ENCODE results near the gene UTP14C.
"Not testable (repeated sequence)": the region's sequence is repeated elsewhere in the genome, so short reads cannot be mapped to it uniquely, and the experiment has no call there.

Gene UTP14C

DNA sequence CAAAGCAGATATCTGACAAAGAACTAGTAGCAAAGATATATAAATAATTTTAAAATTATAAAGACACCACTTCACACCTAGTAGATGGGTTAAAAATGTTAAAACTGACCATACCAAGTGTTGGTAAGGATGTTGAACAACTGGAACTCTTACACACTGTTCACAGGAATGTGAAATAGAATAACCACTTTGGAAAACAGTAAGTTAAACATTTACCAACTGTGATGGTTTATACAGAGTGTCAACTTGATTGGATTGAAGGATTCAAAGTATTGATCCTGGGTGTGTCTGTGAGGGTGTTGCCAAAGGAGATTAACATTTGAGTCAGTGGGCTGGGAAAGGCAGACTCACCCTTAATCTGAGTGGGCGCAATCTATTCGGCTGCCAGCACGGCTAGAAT lies 19.2 kb downstream of the UTP14C start:
- no peak for DNase-seq (ENCODE audit: low read depth, low spot score)

DNA sequence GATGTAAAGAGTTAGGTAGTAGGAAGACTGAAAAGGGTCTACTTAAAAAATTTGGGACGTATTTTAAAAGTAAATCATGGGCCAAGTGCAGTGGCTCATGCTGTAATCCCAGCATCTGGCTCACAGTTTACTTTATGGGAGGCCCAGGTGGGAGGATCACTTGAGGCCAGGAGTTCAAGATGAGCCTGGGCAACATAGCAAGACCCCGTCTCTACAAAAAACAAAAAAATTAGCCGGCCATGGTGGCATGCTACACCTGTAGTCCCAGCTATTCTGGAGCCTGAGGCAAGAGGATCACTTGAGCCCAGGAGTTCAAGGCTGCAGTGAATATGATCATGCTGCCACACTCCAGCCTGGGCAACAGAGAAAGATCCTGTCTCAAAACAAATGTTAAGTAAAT lies 23.0 kb downstream of the UTP14C start:
- DNase-seq (ENCODE audit: low read depth, low spot score): no peak

- DNase-seq (ENCODE audit: low read depth, low spot score): no peak
Measured at GRCh38 chr13:52048516-52048915, 24.0 kb downstream of the UTP14C start.

GRCh38 chr13:52051400-52051799 lies 26.9 kb downstream of the UTP14C start:
- no peak for DNase-seq (ENCODE audit: low read depth, low spot score)

- no peak for DNase-seq (ENCODE audit: low read depth, low spot score)
Measured at GRCh38 chr13:52053460-52053859, 29.0 kb downstream of the UTP14C start.

DNA sequence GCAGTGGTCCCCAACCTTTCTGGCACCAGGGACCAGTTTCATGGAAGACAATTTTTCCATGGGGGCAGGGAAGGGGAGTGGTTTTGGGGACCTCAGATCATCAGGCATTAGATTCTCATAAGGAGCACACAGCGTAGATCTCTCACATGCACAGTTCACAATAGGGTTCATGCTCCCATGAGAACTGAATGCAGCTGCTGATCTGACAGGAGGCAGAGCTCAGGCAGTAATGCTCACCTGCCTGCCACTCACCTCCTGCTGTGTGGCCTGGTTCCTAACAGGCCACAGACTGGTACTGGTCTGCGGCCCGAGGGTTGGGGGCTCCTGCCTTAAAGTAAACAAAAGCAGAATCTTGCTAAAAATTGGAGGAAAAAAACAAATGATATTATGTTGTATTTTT lies 36.6 kb downstream of the UTP14C start:
- DNase-seq (ENCODE audit: low read depth, low spot score): not testable (repeated sequence)

DNA sequence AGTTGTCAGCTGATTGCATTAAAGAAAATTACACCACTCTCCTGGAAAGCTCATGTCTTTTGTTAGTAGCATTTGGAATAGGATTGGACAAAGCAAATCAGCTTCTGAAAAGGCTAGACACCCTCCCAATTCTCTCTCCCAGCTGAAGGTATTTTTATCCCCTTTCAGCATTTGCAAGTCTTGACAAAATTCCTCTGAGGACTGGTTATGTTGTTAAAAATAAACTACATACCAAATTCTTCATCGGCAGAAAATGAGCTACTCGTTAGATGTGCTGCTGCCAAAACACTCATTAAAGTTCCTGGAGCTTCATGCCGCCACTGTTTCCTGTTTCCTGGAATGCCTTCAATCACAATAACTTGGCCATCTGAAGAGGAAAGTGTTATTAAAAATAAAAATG lies 37.1 kb downstream of the UTP14C start:
- DNase-seq (ENCODE audit: low read depth, low spot score): no peak

GRCh38 chr13:52067237-52067636 lies 42.7 kb downstream of the UTP14C start:
- no peak for DNase-seq (ENCODE audit: low read depth, low spot score)

GRCh38 chr13:52070929-52071523 lies 46.5 kb downstream of the UTP14C start:
- DNase-seq (ENCODE audit: low read depth, low spot score): no peak

Measured in brain pericyte (primary cell).